HG03159 (cell line): ENCODE results near the gene GPC1.
"Not testable (repeated sequence)": the region's sequence is repeated elsewhere in the genome, so short reads cannot be mapped to it uniquely, and the experiment has no call there.

ENCODE experiments used
- ATAC-seq: cut with Tn5 transposase; IDR thresholded peaks from one replicate; pipeline ENCODE4 v1.9.1; 2021; ENCODE audit warnings: mild to moderate bottlenecking, moderate library complexity; ENCODE audit not compliant: unreplicated experiment

GPC1 gene

GRCh38 chr2:240497082-240497481 lies 61.6 kb downstream of the GPC1 start:
- not testable (repeated sequence) for ATAC-seq

DNA sequence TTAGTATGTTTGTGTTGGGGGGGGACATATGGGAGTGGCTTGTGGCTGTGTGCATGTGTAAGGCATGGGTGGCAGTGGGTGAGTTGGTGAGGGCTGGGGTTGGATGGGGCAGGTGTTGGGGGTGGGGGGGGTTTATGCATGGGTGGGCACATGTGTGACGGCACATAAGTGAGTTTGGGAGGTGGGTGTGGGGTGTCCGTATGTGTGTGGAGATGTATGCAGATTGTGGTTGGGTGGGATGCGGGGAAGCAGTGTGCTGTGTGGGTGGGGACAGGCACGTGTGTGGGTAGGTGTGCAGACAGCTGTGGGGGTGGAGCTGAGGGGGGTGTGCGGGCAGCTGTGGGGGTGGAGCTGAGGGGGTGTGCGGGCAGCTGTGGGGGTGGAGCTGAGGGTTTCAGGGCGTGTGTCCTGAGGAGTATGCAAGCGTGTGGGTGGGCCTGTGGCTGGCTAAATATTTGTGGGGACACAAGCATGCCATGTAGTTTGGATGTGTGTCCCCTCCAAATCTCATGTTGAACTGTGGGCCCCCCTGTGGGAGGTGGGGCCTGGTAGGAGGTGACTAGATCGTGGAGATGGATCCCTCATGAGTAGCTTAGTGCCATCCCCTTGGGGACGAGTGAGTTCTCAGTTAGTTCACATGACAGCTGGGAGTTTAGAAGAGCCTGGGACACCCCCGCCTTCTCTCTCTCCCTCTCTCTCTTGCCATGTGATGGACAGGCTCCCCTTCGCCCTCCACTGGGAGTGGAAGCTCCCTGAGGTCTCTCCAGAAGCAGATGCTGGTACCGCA lies 62.9 kb downstream of the GPC1 start:
- no peak for ATAC-seq

GRCh38 chr2:240498958-240499260 lies 63.4 kb downstream of the GPC1 start:
- ATAC-seq: no peak

DNA sequence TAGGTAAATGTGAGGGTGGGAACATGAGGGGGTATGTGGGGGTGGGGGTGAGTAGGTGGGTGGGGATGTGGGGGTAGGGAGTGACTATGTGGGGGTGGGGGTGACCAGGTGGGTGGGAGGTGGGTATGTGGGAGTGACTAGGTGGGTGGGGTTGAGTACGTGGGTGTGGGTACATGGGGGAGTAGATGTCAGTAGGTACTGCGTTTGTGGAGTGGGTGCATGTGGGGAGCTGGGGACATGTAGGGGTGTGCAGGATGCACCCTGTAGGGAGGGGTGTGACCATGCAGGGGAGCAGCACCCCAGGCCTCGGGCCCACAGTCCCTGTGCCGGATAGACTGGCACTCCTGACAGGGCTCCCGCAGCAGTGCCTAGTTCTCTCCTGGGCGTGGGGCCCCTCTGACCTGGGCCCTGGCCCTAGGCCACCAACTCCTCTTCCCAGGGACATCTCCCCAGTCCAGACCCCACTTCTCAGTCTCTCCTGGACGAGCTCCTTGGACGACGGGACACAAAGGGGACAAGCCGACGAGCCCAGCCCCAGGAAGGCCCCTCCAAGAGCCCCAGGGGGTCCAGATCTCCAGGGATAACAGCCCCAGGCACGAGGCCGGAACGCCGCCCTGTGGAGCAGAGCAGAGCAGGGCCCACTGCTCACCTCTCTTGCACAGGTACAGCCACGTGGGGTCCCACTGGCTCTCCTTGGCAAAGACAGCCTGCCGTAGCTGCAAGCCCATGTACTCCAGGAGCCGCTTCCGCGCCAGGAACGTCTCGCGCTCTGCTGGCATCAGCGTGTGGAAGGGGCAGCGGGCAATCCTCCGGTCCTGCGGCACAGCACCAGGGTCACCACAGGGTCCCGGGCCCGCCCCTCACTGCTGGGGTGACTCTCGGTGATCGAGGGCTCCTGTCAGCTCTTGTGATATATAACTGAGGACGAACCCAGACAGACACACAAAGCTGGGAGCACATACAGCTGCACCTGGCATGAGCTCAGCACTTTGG lies 64.1 kb downstream of the GPC1 start:
- no peak for ATAC-seq

DNA sequence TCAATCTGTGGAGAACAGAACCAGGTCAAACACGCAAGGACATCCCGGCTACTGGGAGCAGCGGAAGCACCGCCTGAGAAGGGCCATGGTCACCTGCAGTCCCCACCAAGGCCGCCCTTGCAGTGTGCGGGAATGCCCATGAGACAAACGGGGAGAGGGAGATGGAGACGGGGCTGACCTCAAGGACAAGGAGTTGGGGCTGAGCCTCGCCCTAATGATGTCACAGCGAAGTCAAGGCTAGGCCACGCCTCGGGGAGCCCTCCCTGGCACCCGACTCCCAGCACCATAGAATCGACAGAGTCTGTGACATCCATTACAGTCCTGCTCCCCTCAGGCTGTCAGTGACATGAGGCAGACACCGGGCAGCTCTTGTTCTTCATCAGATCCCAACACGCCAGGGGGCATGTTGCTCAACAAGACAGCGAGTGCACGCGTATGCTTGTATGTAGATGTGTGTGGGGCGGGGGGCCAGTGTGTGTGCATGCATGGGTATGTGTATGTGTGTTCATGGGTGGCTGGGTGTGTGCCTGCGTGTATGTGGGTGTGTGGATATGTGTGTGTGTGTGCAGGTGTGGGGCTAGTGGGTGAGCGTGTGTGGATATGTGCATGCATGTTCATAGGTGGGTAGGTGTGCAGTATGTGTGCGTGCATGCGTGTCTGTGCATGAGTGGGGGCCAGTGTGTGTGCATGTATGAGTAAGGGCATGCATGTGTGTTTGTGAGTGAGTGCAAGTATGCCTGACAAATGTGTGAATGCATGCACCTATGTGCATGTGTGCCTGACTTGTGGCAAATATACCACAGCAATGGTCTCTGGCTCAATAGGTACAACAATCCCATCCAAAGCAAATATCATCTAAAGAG lies 65.3 kb downstream of the GPC1 start:
- no peak for ATAC-seq

DNA sequence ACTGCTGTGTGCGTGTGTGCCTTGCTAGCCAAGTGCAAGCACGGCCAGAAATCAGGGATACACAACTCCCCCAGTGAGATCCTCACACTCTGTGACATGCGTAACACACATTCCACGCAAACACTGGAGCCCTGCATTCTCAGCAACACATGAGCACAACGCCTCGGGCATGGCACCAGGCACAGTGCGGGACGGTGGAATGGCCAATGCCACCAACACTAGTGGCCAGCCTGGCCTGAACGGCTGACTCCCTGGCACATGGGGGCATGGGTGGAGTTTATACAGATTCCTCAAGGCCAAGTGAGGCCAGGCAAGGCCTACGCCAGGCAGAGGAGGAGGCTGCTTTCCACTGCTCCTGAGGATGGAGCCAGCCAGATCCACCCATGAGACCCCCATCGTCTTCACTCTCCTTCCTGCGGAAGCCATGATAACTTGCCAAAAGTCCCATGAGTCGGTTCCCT lies 66.1 kb downstream of the GPC1 start:
- no peak for ATAC-seq

DNA sequence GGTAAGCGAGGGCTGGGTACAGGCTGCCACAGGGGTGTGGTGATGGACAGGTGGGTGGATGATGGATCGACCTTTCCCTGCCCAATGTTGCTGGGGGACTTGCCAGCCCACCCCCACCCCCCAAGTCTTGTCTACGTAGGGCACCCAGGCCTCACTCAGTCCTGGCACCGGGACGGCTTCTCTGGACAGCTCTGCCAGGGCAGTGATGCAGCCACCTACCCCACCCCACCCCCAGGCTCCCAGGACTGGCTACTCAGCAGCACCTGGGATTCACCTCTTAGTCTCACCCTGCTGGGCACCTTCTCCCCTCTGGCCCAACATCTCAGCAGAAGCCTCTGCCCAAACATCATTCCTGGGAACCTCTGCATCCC lies 66.6 kb downstream of the GPC1 start:
- ATAC-seq: no peak

- ATAC-seq: no peak
Observed at GRCh38 chr2:240502430-240503121, 67.1 kb downstream of the GPC1 start.

DNA sequence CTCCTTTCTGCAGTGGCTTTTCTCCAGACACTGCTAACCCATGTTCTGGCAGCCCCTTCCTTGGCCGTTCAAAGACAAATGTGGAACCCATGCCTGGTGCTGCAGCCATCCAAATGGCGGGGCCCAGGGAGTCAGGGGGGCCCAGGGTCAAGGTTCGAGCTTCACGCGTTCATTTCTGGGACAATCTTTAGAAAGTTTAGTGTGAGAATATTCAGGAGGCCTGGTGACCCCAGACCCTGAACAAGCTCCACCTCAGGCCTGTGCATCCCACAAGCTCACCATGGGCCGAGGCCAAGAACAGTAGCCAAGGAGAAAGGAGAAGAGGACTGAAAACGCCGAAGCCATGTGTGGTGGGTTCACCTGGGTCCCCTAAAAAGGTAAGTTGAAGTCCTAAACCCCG lies 67.9 kb downstream of the GPC1 start:
- no peak for ATAC-seq

DNA sequence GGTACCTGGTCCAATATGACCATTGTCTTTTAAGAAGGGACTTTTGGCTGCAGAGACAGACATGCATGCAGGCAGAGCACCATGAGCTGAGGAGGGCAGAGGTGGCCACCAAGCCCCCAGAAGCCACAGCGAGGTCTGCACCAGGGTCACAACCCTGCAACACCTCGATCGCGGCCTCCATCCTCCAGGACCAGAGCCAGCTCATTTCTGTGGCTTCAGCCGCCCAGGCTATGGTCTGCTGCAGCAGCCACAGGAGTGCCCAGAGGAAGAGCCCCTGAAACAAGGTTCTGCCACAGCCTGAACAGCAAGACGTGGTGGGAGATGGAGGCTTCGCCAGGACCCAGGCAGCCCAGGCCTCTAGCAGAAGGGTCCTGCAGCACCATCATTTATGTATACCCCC lies 68.4 kb downstream of the GPC1 start:
- ATAC-seq: no peak

GRCh38 chr2:240505910-240506309 lies 70.4 kb downstream of the GPC1 start:
- ATAC-seq: no peak

DNA sequence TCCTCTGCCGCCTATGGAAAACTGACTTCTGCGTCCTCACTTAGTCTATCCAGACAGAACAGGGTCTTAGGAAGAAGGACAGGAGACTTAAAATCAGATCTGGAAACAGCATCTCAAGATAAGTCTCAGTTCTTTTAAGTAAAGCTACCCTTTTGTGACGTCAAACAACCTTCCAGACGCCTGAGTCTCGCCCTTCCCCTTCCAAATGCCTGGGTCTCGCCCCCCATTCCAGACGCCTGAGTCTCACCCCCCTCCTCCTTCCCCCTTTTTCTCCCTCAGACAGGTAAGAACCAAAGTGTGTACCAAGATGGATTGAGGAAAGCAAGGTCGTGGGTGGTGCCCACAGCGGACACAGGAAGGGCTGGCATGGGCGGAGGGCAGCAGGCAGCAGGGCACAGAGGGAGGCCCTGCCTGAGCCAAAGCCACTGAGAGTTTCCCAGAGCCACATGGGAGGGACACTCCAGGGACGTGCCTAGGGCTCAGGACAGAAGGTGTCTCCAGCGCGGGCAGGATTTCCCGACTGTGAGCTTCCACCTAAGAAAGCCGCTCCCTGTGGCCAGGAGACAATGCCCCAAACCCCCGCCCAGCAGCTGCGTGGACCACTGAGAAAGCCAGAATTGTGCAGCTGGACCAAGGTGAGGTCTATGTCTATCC lies 71.1 kb downstream of the GPC1 start:
- ATAC-seq: no peak

- no peak for ATAC-seq
Observed at GRCh38 chr2:240507060-240507777, 71.8 kb downstream of the GPC1 start.

DNA sequence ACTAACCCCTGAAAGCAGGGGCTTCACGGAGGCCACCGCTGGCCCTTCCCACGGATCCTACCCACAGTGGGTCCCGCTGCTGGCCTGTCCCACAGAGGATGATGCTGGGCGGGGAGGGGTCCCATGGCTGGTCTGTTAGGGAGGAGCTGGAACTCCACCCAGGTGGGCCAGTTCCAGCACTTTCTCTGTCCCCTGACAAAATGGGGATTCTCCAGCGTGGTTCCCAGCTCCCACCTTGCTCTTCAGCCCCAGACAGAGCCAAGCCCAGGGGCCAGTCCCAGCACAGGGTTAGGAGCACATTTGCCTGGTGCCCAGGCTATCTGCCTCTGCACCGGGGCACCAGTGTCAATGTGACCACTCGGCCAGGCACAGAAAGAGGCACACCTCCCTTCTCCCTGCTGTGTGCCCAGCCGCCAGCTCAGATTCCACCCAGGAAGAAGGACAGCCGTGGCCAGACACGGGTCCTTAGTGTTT lies 72.4 kb downstream of the GPC1 start:
- ATAC-seq: no peak

GRCh38 chr2:240508832-240509545 lies 73.5 kb downstream of the GPC1 start:
- no peak for ATAC-seq

DNA sequence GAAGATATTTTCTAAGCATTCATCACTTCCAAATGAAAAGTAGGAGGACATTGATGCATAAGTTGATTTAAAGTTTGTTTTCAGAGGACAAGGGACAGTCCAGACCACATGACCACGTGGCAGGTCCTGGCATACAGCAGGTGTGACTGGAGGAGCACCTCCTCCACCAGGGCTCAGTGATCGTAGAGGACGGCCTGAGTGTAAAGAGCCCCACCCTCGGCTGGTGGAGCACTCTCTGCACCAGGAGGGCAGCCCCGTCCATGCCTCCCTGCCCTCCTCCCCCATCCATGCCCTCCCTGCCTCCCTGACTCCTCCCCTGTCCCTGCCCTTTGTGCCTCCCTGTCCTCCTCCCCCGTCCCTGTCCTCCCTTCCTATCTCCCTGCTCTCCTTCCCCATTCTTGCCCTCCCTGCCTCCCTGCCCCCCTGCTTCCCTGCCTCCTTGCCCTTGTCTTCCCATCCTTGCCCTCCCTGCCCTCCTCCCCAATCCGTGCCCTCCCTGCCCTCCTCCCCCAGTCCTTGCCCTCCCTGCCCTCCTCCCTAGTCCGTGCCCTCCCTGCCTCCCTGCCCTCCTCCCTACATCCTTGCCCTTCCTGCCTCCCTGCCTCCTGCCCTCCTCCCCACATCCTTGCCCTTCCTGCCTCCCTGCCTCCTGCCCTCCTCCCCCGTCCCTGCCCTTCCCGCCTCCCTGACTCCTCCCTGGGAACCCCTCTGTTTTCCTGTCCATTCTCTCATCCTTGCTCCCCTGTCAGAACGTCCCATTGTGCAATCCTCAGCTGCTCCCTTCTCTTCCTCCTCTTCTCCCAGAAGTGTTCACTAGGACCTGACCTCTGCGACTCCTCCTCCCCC lies 74.4 kb downstream of the GPC1 start:
- no peak for ATAC-seq

DNA sequence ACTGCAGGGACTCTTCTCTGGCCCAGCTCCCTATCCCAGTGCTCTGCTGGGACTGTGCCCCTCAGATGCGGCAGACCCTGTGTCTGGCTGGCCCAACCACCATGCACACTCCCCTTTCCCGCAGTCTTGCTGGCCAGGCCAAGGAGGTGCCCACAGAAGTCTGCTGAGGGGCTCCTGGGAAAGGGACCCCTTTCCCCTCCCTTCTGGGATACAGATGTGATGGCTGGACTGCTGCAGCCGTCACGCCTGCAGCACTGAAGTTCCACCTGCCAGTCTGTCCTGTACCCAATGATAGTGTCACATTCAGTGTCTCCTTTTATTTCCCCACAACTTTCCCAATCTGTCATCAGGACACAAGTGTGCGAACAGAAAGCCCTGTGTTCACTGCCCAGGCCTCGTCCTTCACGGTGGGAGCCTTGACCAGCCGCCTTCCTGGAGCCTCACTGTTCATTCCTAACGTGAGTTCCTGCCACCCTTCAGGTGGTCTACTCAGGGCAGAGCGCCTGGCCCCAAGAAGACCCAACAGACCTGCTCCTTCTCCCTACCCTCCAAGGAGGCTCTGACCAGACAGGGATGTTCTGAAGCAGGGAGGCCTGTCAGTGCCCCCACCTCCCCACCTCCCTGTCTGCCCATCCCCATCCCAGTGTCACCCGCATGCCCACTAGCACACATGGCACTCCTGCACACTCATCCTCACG lies 75.2 kb downstream of the GPC1 start:
- ATAC-seq: no peak
